ENCODE data around the gene ATP13A4. TPM values are rescaled to one million over a fixed set of nuclear protein-coding genes. Genes with fewer than 3 reads are reported as not detected.

The ATP13A4 gene, protein sequence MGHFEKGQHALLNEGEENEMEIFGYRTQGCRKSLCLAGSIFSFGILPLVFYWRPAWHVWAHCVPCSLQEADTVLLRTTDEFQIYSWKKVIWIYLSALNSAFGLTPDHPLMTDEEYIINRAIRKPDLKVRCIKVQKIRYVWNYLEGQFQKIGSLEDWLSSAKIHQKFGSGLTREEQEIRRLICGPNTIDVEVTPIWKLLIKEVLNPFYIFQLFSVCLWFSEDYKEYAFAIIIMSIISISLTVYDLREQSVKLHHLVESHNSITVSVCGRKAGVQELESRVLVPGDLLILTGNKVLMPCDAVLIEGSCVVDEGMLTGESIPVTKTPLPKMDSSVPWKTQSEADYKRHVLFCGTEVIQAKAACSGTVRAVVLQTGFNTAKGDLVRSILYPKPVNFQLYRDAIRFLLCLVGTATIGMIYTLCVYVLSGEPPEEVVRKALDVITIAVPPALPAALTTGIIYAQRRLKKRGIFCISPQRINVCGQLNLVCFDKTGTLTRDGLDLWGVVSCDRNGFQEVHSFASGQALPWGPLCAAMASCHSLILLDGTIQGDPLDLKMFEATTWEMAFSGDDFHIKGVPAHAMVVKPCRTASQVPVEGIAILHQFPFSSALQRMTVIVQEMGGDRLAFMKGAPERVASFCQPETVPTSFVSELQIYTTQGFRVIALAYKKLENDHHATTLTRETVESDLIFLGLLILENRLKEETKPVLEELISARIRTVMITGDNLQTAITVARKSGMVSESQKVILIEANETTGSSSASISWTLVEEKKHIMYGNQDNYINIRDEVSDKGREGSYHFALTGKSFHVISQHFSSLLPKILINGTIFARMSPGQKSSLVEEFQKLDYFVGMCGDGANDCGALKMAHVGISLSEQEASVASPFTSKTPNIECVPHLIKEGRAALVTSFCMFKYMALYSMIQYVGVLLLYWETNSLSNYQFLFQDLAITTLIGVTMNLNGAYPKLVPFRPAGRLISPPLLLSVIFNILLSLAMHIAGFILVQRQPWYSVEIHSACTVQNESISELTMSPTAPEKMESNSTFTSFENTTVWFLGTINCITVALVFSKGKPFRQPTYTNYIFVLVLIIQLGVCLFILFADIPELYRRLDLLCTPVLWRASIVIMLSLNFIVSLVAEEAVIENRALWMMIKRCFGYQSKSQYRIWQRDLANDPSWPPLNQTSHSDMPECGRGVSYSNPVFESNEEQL
- total RNA-seq (2022; extraction: Qiagen RNA extraction; ENCODE audit: low read depth) = 0.09 TPM in 1 of 5 replicates, not detected in the others

DNA sequence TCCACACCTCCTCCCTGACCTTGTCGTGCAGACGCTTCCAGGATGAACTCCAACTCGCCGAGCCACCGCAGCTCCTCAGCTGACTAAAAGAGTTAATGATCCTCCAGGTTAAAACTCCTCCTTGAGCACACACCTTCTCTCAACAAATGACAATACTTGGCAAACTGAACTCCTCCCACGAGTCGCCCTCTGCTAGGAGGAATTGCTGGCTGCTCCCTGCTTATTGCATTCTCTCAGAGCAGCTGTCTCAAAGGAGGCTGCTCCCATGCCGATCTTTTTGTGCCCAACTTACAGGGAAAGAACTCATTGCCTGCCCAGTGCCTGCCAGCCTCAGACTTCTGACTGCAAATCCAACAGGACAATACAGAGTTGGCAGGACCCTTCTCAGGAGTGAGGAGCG, at the start of gene ATP13A4:
Gene ATP13A4, minus strand, starts transcription at position 85 of the 400 bp plus-strand sequence. CDS start 96 bp downstream, outside the sequence.

DNA sequence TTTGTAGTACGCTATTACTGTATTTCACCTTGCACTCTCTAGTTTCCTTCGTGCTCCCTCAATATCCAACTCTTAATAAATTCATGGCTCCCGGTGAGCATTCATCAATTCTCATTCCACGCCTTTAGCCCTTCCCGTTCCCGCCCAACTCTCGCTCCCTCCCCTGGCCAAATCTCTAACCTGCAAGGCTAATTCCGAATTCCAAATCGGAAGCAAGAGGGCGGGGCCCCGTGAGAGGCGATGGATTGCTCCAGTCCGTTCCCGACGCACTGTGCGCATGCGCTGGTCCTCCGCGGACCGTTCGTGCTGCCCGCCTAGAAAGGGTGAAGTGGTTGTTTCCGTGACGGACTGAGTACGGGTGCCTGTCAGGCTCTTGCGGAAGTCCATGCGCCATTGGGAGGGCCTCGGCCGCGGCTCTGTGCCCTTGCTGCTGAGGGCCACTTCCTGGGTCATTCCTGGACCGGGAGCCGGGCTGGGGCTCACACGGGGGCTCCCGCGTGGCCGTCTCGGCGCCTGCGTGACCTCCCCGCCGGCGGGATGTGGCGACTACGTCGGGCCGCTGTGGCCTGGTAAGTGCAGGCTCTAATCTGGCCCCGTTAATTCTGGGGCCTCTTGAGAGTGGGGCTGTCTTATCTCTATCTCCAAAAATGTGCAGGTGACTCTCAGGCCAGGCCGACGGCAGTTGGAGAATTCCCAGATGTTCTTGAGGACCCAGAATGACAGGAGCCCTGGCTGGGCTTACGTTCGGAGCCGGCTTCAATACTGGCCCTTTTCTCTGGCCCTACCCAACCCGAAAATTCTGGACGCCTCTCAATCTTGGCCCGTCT, 38.4 kb upstream of the ATP13A4 start, which contains the start of gene OPA1:
Gene OPA1, plus strand, starts transcription at position 368 of the 827 bp plus-strand sequence. Its CDS starts 170 bp downstream, at position 538.

DNA sequence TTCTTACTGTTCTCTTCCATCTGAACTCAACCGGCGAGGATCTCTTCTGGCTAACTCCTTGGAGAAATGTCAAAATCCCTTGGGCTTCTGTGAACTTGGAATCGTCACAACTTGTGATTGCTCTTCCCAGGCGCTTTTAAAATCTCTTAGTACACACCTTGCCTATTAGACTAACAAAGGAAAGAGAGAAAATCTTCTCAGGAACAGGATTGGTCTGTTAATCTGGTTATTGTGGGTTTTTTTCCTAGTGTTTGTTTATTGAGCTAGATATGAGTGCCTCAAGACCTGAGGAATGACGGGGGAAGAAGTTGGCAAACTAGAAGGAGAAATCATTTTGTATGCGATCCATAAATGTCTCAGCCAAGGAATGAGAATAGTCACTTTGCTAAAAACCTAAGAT, 176.0 kb downstream of the ATP13A4 start, which contains the start of gene ATP13A5:
Gene ATP13A5, minus strand, starts transcription at position 48 of the 400 bp plus-strand sequence. Its CDS starts 28 bp downstream, at position 20.

Other genes with a start within 250 kb of the ATP13A4 start
- not detected in 5 replicates for gene ATP13A5, start 176.1 kb downstream of the ATP13A4 start, total RNA-seq (2022; extraction: Qiagen RNA extraction; ENCODE audit: low read depth)
- 23.8 to 44.7 TPM (median 31.7 TPM) in 5 replicates for gene OPA1, start 38.3 kb upstream of the ATP13A4 start, total RNA-seq (2022; extraction: Qiagen RNA extraction; ENCODE audit: low read depth)

Measured in A549 treated with CpdA at 1 μM for 4 hours (cell line).